ENCODE data around the gene EXOC6B.

The EXOC6B gene

DNA sequence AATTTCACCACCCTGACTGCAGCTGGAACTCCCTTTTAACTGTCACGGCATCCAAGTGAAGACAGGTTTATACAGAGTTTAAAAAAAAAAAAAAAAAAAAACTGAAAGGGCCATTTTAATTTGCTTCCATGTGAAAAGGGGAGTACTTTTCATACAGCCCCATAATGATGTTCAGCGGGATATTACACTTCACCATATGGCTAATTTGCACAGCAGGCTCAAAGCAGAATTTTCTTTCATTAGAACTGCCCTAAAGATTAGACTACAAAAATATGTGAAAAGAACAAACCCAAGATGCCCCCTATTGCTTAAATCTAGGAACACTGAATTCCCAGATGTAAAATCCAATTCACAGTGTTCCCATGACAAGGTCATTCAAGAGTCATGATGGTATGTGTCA is 301.8 kb downstream of the EXOC6B start:
- TF ChIP-seq EGR1 (IDR thresholded peaks at IDR 0.05) = no peak
- no peak for TF ChIP-seq CREB1 (IDR thresholded peaks at IDR 0.05; ENCODE audit: low read depth)
- no peak for TF ChIP-seq NFIC (IDR thresholded peaks at IDR 0.05)
- TF ChIP-seq, protein P1, sequence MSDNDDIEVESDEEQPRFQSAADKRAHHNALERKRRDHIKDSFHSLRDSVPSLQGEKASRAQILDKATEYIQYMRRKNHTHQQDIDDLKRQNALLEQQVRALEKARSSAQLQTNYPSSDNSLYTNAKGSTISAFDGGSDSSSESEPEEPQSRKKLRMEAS (IDR thresholded peaks at IDR 0.05) = no peak
- no peak for TF ChIP-seq TCF12 (IDR thresholded peaks at IDR 0.05; ENCODE audit: low read depth)

DNA sequence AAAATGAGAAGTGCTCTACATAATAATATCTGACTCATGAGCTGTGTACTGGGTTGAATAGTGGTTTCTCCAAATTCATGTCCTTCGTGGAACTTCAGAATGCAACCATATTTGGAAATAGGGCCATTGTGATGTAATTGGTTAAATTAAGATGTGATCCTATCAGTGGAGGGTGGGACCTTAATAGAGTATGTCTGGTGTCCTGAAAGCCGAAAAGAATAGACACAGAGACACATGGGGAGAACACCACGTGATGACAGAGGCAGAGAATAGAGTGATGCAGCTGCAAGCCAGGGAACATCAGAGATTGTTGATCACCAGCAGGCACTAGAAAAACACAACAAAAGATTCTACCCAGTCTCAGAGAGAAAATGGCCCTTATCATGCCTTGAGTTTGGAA is 310.1 kb downstream of the EXOC6B start:
- TF ChIP-seq EGR1 (IDR thresholded peaks at IDR 0.05) = no peak
- no peak for TF ChIP-seq CEBPB (IDR thresholded peaks at IDR 0.05)
- TF ChIP-seq, protein P1 (IDR thresholded peaks at IDR 0.05) = no peak
- TF ChIP-seq TEAD4 (IDR thresholded peaks at IDR 0.05) = no peak
- TF ChIP-seq CREB1 (IDR thresholded peaks at IDR 0.05; ENCODE audit: low read depth) = no peak
- TF ChIP-seq EP300 (IDR thresholded peaks at IDR 0.05; ENCODE audit: borderline replicate concordance) = no peak
- no peak for TF ChIP-seq ZBTB7A (IDR thresholded peaks at IDR 0.05; ENCODE audit: low read depth)
- TF ChIP-seq TAF1 (IDR thresholded peaks at IDR 0.05; ENCODE audit: low read depth) = no peak
- TF ChIP-seq YY1 (IDR thresholded peaks at IDR 0.05; ENCODE audit: low read depth) = no peak
- no peak for TF ChIP-seq TCF12 (IDR thresholded peaks at IDR 0.05; ENCODE audit: low read depth)

DNA sequence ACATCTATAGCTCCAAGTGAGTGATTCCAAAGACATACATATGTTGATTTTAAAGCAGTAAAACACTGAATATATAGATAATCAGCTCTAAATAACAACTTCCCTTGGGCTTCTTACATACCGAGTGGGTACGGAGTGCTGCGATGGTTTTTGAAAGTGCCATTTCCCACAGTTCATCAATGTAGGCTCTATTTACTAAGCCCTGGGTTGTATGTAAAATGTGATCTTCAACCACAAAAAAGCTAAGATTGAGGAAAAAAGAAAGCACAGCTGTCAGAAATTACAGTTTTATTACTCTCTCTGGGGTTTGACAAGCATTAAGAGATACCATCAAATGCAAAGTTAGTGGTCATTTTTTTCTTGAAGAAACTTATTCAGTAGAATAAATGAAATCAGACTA is 312.8 kb downstream of the EXOC6B start:
- TF ChIP-seq CEBPB (IDR thresholded peaks at IDR 0.05) (no peak), TEAD4 (IDR thresholded peaks at IDR 0.05) (no peak), CREB1 (IDR thresholded peaks at IDR 0.05; ENCODE audit: low read depth) (no peak), TCF12 (IDR thresholded peaks at IDR 0.05; ENCODE audit: low read depth) (no peak), TAF1 (IDR thresholded peaks at IDR 0.05; ENCODE audit: low read depth) (no peak), YY1 (IDR thresholded peaks at IDR 0.05; ENCODE audit: low read depth) (no peak), FOXM1 (IDR thresholded peaks at IDR 0.05; ENCODE audit: borderline replicate concordance, low read depth) (no peak), EGR1 (IDR thresholded peaks at IDR 0.05) (no peak), EP300 (IDR thresholded peaks at IDR 0.05; ENCODE audit: borderline replicate concordance) (no peak), ZBTB7A (IDR thresholded peaks at IDR 0.05; ENCODE audit: low read depth) (no peak), RAD21 (IDR thresholded peaks at IDR 0.05; ENCODE audit: low read depth) (no peak), NFIC (IDR thresholded peaks at IDR 0.05) (no peak)
- TF ChIP-seq, protein P1 (IDR thresholded peaks at IDR 0.05) = no peak
- TF ChIP-seq, protein P2, sequence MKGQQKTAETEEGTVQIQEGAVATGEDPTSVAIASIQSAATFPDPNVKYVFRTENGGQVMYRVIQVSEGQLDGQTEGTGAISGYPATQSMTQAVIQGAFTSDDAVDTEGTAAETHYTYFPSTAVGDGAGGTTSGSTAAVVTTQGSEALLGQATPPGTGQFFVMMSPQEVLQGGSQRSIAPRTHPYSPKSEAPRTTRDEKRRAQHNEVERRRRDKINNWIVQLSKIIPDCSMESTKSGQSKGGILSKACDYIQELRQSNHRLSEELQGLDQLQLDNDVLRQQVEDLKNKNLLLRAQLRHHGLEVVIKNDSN (IDR thresholded peaks at IDR 0.05) = no peak

DNA sequence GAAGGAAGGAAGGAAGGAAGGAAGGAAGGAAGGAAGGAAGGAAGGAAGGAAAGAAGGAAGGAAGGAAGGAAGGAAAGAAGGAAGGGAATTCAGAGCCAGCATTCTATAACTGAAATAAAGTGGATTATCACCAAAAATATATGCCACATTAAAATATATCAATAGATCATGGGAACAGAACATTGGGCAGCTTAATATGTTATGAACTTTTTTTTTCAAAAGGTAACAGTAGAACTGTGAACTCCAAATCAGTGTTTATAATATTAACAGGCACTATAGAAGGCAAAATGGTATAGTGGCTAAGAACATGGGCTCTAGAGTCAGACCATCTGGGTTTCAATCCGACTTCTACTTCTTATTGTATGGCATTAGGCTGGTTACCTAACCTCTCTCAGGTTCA is 313.5 kb downstream of the EXOC6B start:
- TF ChIP-seq TAF1 (IDR thresholded peaks at IDR 0.05; ENCODE audit: low read depth) (no peak), EGR1 (IDR thresholded peaks at IDR 0.05) (no peak), ZBTB7A (IDR thresholded peaks at IDR 0.05; ENCODE audit: low read depth) (no peak), NFIC (IDR thresholded peaks at IDR 0.05) (no peak)
- TF ChIP-seq, protein P1 (IDR thresholded peaks at IDR 0.05) = no peak

DNA sequence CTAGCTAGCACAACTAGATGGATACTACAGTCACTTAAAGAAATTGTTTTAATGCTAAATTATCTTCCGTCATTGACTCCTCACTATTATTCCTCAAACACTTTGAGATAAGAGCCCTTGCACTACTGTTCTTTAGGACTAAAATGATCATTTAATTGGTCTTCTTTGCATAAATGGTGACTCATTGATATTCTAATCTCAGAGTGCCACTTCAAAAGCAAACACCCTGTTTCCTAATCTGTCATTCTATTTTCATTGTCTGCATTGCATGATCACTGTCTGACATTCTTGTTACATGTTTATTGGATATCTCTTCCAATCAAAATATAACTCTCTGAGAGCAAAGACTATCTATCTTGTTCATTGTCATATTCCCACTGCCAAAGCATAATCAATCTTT is 313.9 kb downstream of the EXOC6B start:
- TF ChIP-seq, protein P1 (IDR thresholded peaks at IDR 0.05) = no peak

DNA sequence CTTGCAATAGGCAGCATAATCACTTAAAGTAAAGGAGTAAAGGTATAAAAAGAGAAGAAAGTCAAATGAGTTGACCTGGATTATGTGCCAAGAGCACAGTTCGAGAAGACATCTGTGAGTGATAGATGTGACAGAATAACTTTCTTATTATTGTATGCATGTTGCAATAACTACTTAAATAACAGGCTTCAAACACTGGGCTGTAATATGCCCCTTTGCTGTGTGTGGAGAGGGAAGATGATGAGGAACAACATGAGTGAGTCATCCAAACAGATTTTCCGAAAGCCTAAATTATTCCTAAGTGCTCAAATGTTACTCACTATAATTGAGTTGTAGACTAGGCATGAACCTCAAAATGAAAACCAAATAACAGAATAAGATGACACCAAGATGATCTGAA is 328.1 kb downstream of the EXOC6B start:
- TF ChIP-seq, protein P2 (IDR thresholded peaks at IDR 0.05) = no peak
- no peak for TF ChIP-seq EGR1 (IDR thresholded peaks at IDR 0.05)
- no peak for TF ChIP-seq ZBTB7A (IDR thresholded peaks at IDR 0.05; ENCODE audit: low read depth)
- no peak for TF ChIP-seq TAF1 (IDR thresholded peaks at IDR 0.05; ENCODE audit: low read depth)
- no peak for TF ChIP-seq FOXM1 (IDR thresholded peaks at IDR 0.05; ENCODE audit: borderline replicate concordance, low read depth)

DNA sequence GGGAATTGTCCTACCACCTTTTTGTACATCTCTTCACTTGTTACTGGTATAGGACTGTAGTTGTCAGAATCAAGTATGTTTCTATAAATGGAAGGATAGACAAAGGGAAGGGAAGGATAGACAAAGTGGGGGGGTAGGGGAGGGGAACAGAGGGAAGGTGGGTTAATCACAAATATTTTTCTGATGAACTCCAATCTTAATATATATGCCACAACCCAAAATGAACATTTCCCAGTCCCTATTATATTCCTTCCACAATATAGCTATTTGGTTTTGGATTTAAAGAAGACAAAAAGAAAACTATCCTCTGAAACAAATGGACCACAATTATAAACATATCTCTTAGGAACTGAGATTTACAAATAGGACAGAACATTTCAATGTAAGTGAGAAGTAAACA is 329.4 kb downstream of the EXOC6B start:
- TF ChIP-seq EGR1 (IDR thresholded peaks at IDR 0.05) (no peak), RAD21 (IDR thresholded peaks at IDR 0.05; ENCODE audit: low read depth) (no peak), ZBTB7A (IDR thresholded peaks at IDR 0.05; ENCODE audit: low read depth) (no peak), CREB1 (IDR thresholded peaks at IDR 0.05; ENCODE audit: low read depth) (no peak), YY1 (IDR thresholded peaks at IDR 0.05; ENCODE audit: low read depth) (no peak), TEAD4 (IDR thresholded peaks at IDR 0.05) (no peak), FOXM1 (IDR thresholded peaks at IDR 0.05; ENCODE audit: borderline replicate concordance, low read depth) (no peak), CEBPB (IDR thresholded peaks at IDR 0.05) (no peak), TAF1 (IDR thresholded peaks at IDR 0.05; ENCODE audit: low read depth) (no peak), NFIC (IDR thresholded peaks at IDR 0.05) (no peak), EP300 (IDR thresholded peaks at IDR 0.05; ENCODE audit: borderline replicate concordance) (no peak), TCF12 (IDR thresholded peaks at IDR 0.05; ENCODE audit: low read depth) (no peak)
- TF ChIP-seq, protein P1 (IDR thresholded peaks at IDR 0.05) = no peak
- TF ChIP-seq, protein P3, sequence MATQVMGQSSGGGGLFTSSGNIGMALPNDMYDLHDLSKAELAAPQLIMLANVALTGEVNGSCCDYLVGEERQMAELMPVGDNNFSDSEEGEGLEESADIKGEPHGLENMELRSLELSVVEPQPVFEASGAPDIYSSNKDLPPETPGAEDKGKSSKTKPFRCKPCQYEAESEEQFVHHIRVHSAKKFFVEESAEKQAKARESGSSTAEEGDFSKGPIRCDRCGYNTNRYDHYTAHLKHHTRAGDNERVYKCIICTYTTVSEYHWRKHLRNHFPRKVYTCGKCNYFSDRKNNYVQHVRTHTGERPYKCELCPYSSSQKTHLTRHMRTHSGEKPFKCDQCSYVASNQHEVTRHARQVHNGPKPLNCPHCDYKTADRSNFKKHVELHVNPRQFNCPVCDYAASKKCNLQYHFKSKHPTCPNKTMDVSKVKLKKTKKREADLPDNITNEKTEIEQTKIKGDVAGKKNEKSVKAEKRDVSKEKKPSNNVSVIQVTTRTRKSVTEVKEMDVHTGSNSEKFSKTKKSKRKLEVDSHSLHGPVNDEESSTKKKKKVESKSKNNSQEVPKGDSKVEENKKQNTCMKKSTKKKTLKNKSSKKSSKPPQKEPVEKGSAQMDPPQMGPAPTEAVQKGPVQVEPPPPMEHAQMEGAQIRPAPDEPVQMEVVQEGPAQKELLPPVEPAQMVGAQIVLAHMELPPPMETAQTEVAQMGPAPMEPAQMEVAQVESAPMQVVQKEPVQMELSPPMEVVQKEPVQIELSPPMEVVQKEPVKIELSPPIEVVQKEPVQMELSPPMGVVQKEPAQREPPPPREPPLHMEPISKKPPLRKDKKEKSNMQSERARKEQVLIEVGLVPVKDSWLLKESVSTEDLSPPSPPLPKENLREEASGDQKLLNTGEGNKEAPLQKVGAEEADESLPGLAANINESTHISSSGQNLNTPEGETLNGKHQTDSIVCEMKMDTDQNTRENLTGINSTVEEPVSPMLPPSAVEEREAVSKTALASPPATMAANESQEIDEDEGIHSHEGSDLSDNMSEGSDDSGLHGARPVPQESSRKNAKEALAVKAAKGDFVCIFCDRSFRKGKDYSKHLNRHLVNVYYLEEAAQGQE (IDR thresholded peaks at IDR 0.05; ENCODE audit: low read depth) = no peak
- TF ChIP-seq, protein P2 (IDR thresholded peaks at IDR 0.05) = no peak
